SK-N-SH (cell line): ENCODE measurements around the gene PLA2G2F. TPM values are rescaled to one million over a fixed set of nuclear protein-coding genes. Genes with fewer than 3 reads are reported as not detected.

Experiments used
- CTCF ChIA-PET: fragments of 300-600, 350-600 bp; formaldehyde crosslinking; extraction: SDS; loops from one replicate; lab custom pipeline; 2021; lab: Yijun Ruan, JAX
- POLR2A ChIA-PET: fragments of 350-600 bp; sonication (Branson Sonifier 250); formaldehyde crosslinking; extraction: SDS; loops from one replicate; lab custom pipeline; 2020; ENCODE audit warnings: antibody characterized with exemption, inconsistent platforms; lab: Yijun Ruan, JAX
- DNase-seq: peaks from one replicate; pipeline ENCODE4 v3.0.0; 2012
- H2AFZ ChIP-seq: fragments of 200-600 bp; sonication (generic); 2 replicates; pipeline ENCODE4 v1.8.1; 2016; ENCODE audit warnings: antibody characterized with exemption, mild to moderate bottlenecking, low read depth
- H3F3A ChIP-seq: fragments of 200-600 bp; sonication (generic); replicated peaks from 2 replicates; pipeline ENCODE3; 2016; ENCODE audit warnings: antibody characterized with exemption, mild to moderate bottlenecking; ENCODE audit not compliant: insufficient read depth
- H3K27ac ChIP-seq, 2 experiments: fragments of 200-500 bp in 1 of 2; fragments of 200-600 bp in 1 of 2; sonication (Bioruptor generic) in 1 of 2; sonication (generic), shearing (Covaris generic) in 1 of 2; 2 replicates each; pipeline versions ENCODE4 v1.5.1 to v1.6.1; 2014 to 2016; ENCODE audit warnings: low read depth in 2 of 2, inconsistent platforms in 1 of 2, low read length in 1 of 2, mild to moderate bottlenecking in 1 of 2, mixed read lengths in 1 of 2
- H3K27me3 ChIP-seq: fragments of 200-600 bp; sonication (generic), shearing (Covaris generic); 2 replicates; pipeline ENCODE4 v1.6.1; 2016; ENCODE audit warnings: mixed run types; ENCODE audit not compliant: insufficient read depth
- H3K36me3 ChIP-seq, 2 experiments: fragments of 200-500 bp in 1 of 2; fragments of 200-600 bp in 1 of 2; sonication (Bioruptor generic) in 1 of 2; sonication (generic) in 1 of 2; replicated peaks in 1 of 2; 2 replicates each; pipeline versions ENCODE3 to v1.5.1; 2014 to 2016; ENCODE audit warnings: low read length in 1 of 2, mild to moderate bottlenecking in 1 of 2; ENCODE audit not compliant: insufficient read depth in 2 of 2, control insufficient read depth in 1 of 2
- H3K4me1 ChIP-seq, 2 experiments: fragments of 200-500 bp in 1 of 2; fragments of 200-600 bp in 1 of 2; sonication (Bioruptor generic) in 1 of 2; sonication (generic), shearing (Covaris generic) in 1 of 2; 2 replicates each; pipeline versions ENCODE4 v1.5.1 to v1.6.1; 2014 to 2016; ENCODE audit warnings: low read depth in 1 of 2, low read length in 1 of 2, mixed run types in 1 of 2; ENCODE audit not compliant: insufficient read depth in 2 of 2, control insufficient read depth in 1 of 2
- H3K4me2 ChIP-seq: fragments of 200-600 bp; sonication (generic), shearing (Covaris generic); 2 replicates; pipeline ENCODE4 v1.6.1; 2017; ENCODE audit warnings: mixed run types
- H3K4me3 ChIP-seq, 2 experiments: fragments of 200-500 bp in 1 of 2; fragments of 200-600 bp in 1 of 2; sonication (Bioruptor generic) in 1 of 2; sonication (generic), shearing (Covaris generic) in 1 of 2; 2 replicates each; pipeline versions ENCODE4 v1.5.1 to v1.8.1; 2014 to 2016; ENCODE audit warnings: low read depth in 2 of 2, inconsistent platforms in 1 of 2, low read length in 1 of 2, mild to moderate bottlenecking in 1 of 2, mixed read lengths in 1 of 2, moderate library complexity in 1 of 2
- H3K79me2 ChIP-seq: fragments of 200-600 bp; sonication (generic); 2 replicates; pipeline ENCODE4 v1.8.1; 2017; ENCODE audit warnings: mild to moderate bottlenecking; ENCODE audit not compliant: insufficient read depth
- H3K9ac ChIP-seq: fragments of 200-600 bp; sonication (generic); 2 replicates; pipeline ENCODE4 v1.6.1; 2017; ENCODE audit warnings: mixed run types
- H3K9me2 ChIP-seq: fragments of 200-600 bp; sonication (generic); 2 replicates; pipeline ENCODE4 v1.6.1; 2017; ENCODE audit warnings: mixed run types
- H3K9me3 ChIP-seq: fragments of 200-600 bp; sonication (generic); 2 replicates; pipeline ENCODE4 v1.6.1; 2017; ENCODE audit warnings: mixed run types, mild to moderate bottlenecking, moderate library complexity
- H4K20me1 ChIP-seq: fragments of 200-600 bp; sonication (generic); 2 replicates; pipeline ENCODE4 v1.6.1; 2017; ENCODE audit warnings: mild to moderate bottlenecking, mixed run types; ENCODE audit not compliant: insufficient read depth
- CTCF ChIP-seq: fragments of 200-600 bp; sonication (generic); IDR thresholded peaks from 2 replicates; pipeline ENCODE4 v1.6.1; 2017; ENCODE audit warnings: antibody characterized with exemption, mild to moderate bottlenecking, moderate library complexity
- ELF1 ChIP-seq: IDR thresholded peaks from 2 replicates; pipeline ENCODE4 v1.4.0; 2012
- FOXM1 ChIP-seq: IDR thresholded peaks from 2 replicates; pipeline ENCODE4 v1.4.0; 2012; ENCODE audit warnings: low read depth, mild to moderate bottlenecking
- GABPA ChIP-seq: IDR thresholded peaks from 2 replicates; pipeline ENCODE4 v1.4.0; 2012; ENCODE audit warnings: low read depth, mild to moderate bottlenecking
- JUND ChIP-seq: IDR thresholded peaks from 2 replicates; pipeline ENCODE4 v1.4.0; 2012
- MEF2A ChIP-seq: IDR thresholded peaks from 2 replicates; pipeline ENCODE4 v1.4.0; 2012; ENCODE audit warnings: low read depth, borderline replicate concordance
- MXI1 ChIP-seq: IDR thresholded peaks from 2 replicates; pipeline ENCODE4 v1.6.1; 2012; ENCODE audit warnings: mild to moderate bottlenecking, low read depth, low read length, improper control_type of control experiment
- NFIC ChIP-seq: IDR thresholded peaks from 2 replicates; pipeline ENCODE4 v1.4.0; 2012; ENCODE audit warnings: borderline replicate concordance
- NRF1 ChIP-seq: IDR thresholded peaks from 2 replicates; pipeline ENCODE4 v1.6.1; 2012; ENCODE audit warnings: low read depth, mild to moderate bottlenecking, low read length
- REST ChIP-seq: IDR thresholded peaks from 2 replicates; pipeline ENCODE4 v1.6.1; 2012; ENCODE audit warnings: mild to moderate bottlenecking, low read depth, low read length, moderate library complexity
- SMC3 ChIP-seq: IDR thresholded peaks from 2 replicates; pipeline ENCODE4 v1.6.1; 2012; ENCODE audit warnings: low read depth, low read length, improper control_type of control experiment
- TAF1 ChIP-seq: IDR thresholded peaks from 2 replicates; pipeline ENCODE4 v1.6.1; 2012; ENCODE audit warnings: low read depth, mild to moderate bottlenecking, low read length, moderate library complexity, borderline replicate concordance
- USF1 ChIP-seq: IDR thresholded peaks from 2 replicates; pipeline ENCODE4 v1.4.0; 2012; ENCODE audit warnings: low read depth, borderline replicate concordance
- USF2 ChIP-seq: fragments of 150-350 bp; IDR thresholded peaks from 2 replicates; pipeline ENCODE4 v1.6.1; 2017; ENCODE audit warnings: antibody characterized with exemption, low read length, low read depth, borderline replicate concordance
- ZBTB33 ChIP-seq: IDR thresholded peaks from 2 replicates; pipeline ENCODE4 v1.4.0; 2012; ENCODE audit warnings: low read depth, borderline replicate concordance
- WGBS: methylation state at CpG from one replicate; pipeline ENCODE4 v1.1.6; 2017; ENCODE audit warnings: low lambda C conversion rate; 5-methylcytosine and 5-hydroxymethylcytosine counted together
- polyA plus RNA-seq, 3 experiments: library from polyadenylated mRNA; depleted of rRNA; stranded (reverse); fragments of >200 nt; gene quantifications; 2 replicates each; pipeline ENCODE4 v1.2.3, GENCODE V29; 2012

Gene PLA2G2F
- polyA plus RNA-seq, 1 of the 3 experiments (the other 2 are of a cell fraction) = not detected

GRCh38 chr1:20174937-20175666 is 36.0 kb downstream of the PLA2G2F start:
- H2AFZ ChIP-seq = no peak overlapping the region
- H3K36me3 ChIP-seq = no peaks in the 10 kb centered on the region
- no peak overlapping the region for H3K4me3 ChIP-seq
- no peak overlapping the region for H3K9ac ChIP-seq
- H3K9me2 ChIP-seq = no peaks in the 10 kb centered on the region
- H3K9me3 ChIP-seq = no peaks in the 10 kb centered on the region
- no peaks in the 10 kb centered on the region for H3K79me2 ChIP-seq
- ChIA-PET POLR2A (no interaction called here), CTCF (interaction anchor here (3.9 kb wide), 1 partner anchor 22 kb away, joined by 13 read pairs; no protein-coding TSS in a partner anchor)
- H3F3A ChIP-seq = no peaks in the 10 kb centered on the region
- H4K20me1 ChIP-seq = no peaks in the 10 kb centered on the region
- no peaks in the 10 kb centered on the region for H3K4me1 ChIP-seq
- no peak overlapping the region for H3K4me2 ChIP-seq
- no peak for DNase-seq
- H3K27me3 ChIP-seq = no peaks in the 10 kb centered on the region; the same call in 1 of the 2 replicates
- TF ChIP-seq MXI1 (no peak), NRF1 (no peak), NFIC (no peak), GABPA (no peak), ELF1 (no peak), REST (no peak), USF2 (no peak), JUND (no peak), TAF1 (no peak), CTCF (no peak), SMC3 (no peak), MEF2A (no peak), ZBTB33 (no peak), USF1 (no peak), FOXM1 (no peak)
- WGBS = 34% methylated on average over 9 of the region's 9 CpGs
- H3K27ac ChIP-seq = no peak overlapping the region
